Measurements from ENCODE around the gene DTNA.

Gene DTNA

GRCh38 chr18:34932363-34932762, 222.3 kb downstream of the DTNA start:
- Histone ChIP-seq H3K36me3 (ENCODE audit: control insufficient read depth in 2 of 2, insufficient read depth in 2 of 2, low read length in 2 of 2) (no peaks in the 10 kb centered on the region), H3K9ac (ENCODE audit: low read length in 2 of 2) (no peak overlapping the region), H3K27ac (ENCODE audit: low read length) (no peak overlapping the region), H3K4me3 (ENCODE audit: low read length in 2 of 2) (no peak overlapping the region), H3K9me3 (ENCODE audit: control insufficient read depth in 2 of 2, low read length in 2 of 2) (no peaks in the 10 kb centered on the region), H3K4me1 (ENCODE audit: control insufficient read depth, insufficient read depth, low read length) (no peaks in the 10 kb centered on the region), H3K27me3 (ENCODE audit: control insufficient read depth in 1 of 2, insufficient read depth in 2 of 2, low read length in 2 of 2) (no peaks in the 10 kb centered on the region)

DNA sequence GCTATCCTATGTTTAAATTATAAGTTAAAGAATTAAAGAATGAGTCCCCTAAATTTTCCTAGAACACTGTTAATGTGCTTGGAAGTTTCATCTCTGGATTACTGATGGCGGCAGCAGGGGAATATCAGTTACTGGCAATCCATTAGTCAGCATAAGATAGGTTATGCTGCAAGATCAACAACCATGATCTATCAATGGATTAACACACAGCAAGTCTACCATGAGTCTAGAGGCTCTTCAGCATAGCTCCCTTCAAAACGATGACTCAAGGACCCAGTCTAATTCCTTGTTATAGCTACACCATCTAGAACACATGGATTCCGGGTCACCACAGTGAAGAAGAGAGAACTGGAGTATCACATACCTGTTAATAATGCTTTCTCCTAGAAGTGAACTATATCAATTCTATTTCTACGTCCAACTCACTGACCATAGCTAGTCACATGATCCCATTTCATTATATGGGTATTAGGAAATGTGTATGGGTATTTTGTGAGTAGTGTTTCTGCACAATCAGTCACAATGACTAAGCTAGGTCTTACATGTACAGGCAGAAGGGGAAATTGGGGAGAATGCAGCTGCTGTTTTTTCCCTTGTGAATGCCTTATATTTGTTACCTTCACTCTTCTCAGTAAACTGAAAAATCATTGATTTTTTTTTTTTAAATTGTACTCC, 222.8 kb downstream of the DTNA start:
- no peak overlapping the region for H3K27ac ChIP-seq (ENCODE audit: low read length)
- no peak overlapping the region for H3K4me3 ChIP-seq (ENCODE audit: low read length in 2 of 2)
- H3K4me1 ChIP-seq (ENCODE audit: control insufficient read depth, insufficient read depth, low read length): no peaks in the 10 kb centered on the region
- H3K36me3 ChIP-seq (ENCODE audit: control insufficient read depth in 2 of 2, insufficient read depth in 2 of 2, low read length in 2 of 2): no peaks in the 10 kb centered on the region
- H3K9ac ChIP-seq (ENCODE audit: low read length in 2 of 2): no peak overlapping the region
- H3K9me3 ChIP-seq (ENCODE audit: control insufficient read depth in 2 of 2, low read length in 2 of 2): no peaks in the 10 kb centered on the region
- H3K27me3 ChIP-seq (ENCODE audit: control insufficient read depth in 1 of 2, insufficient read depth in 2 of 2, low read length in 2 of 2): no peaks in the 10 kb centered on the region

GRCh38 chr18:34933909-34934661, 224.0 kb downstream of the DTNA start:
- H3K27ac ChIP-seq (ENCODE audit: low read length): no peak overlapping the region
- no peaks in the 10 kb centered on the region for H3K27me3 ChIP-seq (ENCODE audit: control insufficient read depth in 1 of 2, insufficient read depth in 2 of 2, low read length in 2 of 2)
- no peaks in the 10 kb centered on the region for H3K9me3 ChIP-seq (ENCODE audit: control insufficient read depth in 2 of 2, low read length in 2 of 2)
- H3K36me3 ChIP-seq (ENCODE audit: control insufficient read depth in 2 of 2, insufficient read depth in 2 of 2, low read length in 2 of 2): no peaks in the 10 kb centered on the region
- H3K4me3 ChIP-seq (ENCODE audit: low read length in 2 of 2): no peak overlapping the region
- H3K4me1 ChIP-seq (ENCODE audit: control insufficient read depth, insufficient read depth, low read length): no peaks in the 10 kb centered on the region
- no peak overlapping the region for H3K9ac ChIP-seq (ENCODE audit: low read length in 2 of 2)

GRCh38 chr18:34936772-34937171, 226.7 kb downstream of the DTNA start:
- Histone ChIP-seq H3K9ac (ENCODE audit: low read length in 2 of 2) (no peak overlapping the region), H3K4me3 (ENCODE audit: low read length in 2 of 2) (no peak overlapping the region), H3K27me3 (ENCODE audit: control insufficient read depth in 1 of 2, insufficient read depth in 2 of 2, low read length in 2 of 2) (no peaks in the 10 kb centered on the region), H3K9me3 (ENCODE audit: control insufficient read depth in 2 of 2, low read length in 2 of 2) (no peaks in the 10 kb centered on the region), H3K4me1 (ENCODE audit: control insufficient read depth, insufficient read depth, low read length) (no peaks in the 10 kb centered on the region), H3K36me3 (ENCODE audit: control insufficient read depth in 2 of 2, insufficient read depth in 2 of 2, low read length in 2 of 2) (no peaks in the 10 kb centered on the region), H3K27ac (ENCODE audit: low read length) (no peak overlapping the region)

DNA sequence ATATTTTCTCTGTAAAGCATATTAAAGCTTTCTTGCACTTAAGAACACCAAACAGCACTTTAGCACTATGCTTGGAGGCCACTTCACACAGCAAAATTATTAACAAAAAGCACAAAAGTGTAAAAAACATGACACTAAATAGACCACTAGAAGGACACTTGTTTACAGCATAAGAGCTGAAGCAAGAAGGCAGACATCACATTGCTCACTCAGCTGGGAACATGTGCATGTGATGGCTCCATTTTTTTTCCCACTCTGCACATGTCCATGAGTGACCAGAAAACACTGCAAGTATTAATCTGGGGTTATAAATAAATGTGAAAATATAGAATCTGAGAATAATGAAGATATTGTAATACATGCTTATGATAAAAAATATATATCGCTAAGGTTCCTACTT, 228.0 kb downstream of the DTNA start:
- no peaks in the 10 kb centered on the region for H3K27me3 ChIP-seq (ENCODE audit: control insufficient read depth in 1 of 2, insufficient read depth in 2 of 2, low read length in 2 of 2)
- H3K4me1 ChIP-seq (ENCODE audit: control insufficient read depth, insufficient read depth, low read length): no peaks in the 10 kb centered on the region
- no peak overlapping the region for H3K4me3 ChIP-seq (ENCODE audit: low read length in 2 of 2)
- no peaks in the 10 kb centered on the region for H3K36me3 ChIP-seq (ENCODE audit: control insufficient read depth in 2 of 2, insufficient read depth in 2 of 2, low read length in 2 of 2)
- no peaks in the 10 kb centered on the region for H3K9me3 ChIP-seq (ENCODE audit: control insufficient read depth in 2 of 2, low read length in 2 of 2)
- H3K27ac ChIP-seq (ENCODE audit: low read length): no peak overlapping the region
- H3K9ac ChIP-seq (ENCODE audit: low read length in 2 of 2): no peak overlapping the region
